ENCODE results near the gene ZNF177.
"Not testable (repeated sequence)": the region's sequence is repeated elsewhere in the genome, so short reads cannot be mapped to it uniquely, and the experiment has no call there.

The ZNF177 gene

DNA sequence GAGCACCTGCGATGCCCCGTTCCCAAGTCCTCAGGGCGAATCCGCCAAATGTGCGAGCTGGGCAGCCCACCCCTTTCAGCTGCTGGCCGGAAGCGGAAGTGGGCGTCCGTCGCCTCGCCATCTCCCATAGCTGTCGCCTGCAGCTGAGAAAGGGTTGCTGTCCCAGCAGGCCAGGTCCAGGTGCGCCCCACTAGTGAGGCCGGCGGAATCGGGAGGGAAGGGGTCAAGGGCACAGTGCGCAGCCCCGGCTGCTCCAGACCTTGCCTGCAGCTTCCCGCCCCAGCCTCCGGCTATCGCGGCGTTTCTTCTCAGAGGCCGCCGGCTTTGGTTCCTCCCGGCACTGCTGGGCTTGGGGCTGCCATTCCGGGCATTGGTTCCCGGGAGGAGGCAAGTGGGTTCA is at the start of gene ZNF177:
Gene ZNF177 (plus strand): TSS at position 109 of the 400 bp plus-strand sequence. CDS start 15,299 bp downstream, outside the sequence.
- DNase-seq, result peak; percentile 74

DNA sequence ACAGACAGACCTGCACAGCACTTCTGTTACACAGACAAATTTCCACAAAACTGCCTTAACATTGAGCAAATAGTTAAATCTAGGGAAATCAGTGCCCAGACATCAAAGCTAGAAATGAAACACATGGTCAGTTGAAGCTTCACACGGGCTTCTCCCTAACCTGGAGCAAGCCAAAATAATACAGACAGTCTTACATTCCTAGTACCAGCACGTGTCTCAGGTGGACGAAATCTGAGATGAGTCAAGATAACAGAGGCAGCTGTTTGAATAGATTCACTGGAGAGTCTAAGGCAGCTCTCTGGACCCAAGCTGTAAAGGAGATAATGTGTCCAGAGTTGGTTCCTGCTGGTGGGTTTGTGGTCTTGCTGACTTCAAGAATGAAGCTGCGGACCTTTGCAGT is 49.1 kb upstream of the ZNF177 start:
- no peak for DNase-seq

- DNase-seq, result no peak
Measured at GRCh38 chr19:9321338-9321737, 41.5 kb upstream of the ZNF177 start.

- not testable (repeated sequence) for DNase-seq
Measured at GRCh38 chr19:9321756-9322155, 41.1 kb upstream of the ZNF177 start.

DNA sequence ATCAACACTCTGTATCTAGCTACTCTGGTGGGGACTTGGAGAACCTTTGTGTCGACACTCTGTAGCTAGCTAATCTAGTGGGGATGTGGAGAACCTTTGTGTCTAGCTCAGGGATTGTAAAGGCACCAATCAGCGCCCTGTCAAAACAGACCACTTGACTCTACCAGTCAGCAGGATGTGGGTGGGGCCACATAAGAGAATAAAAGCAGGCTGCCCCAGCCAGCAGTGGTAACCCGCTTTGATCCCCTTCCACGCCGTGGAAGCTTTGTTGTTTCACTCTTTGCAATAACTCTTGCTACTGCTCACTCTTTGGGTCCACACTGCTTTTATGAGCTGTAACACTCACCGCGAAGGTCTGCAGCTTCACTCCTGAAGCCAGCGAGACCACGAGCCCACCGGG is 40.6 kb upstream of the ZNF177 start:
- not testable (repeated sequence) for DNase-seq

- peak; percentile 77 for DNase-seq
Measured at GRCh38 chr19:9323557-9323918, 39.3 kb upstream of the ZNF177 start.

DNA sequence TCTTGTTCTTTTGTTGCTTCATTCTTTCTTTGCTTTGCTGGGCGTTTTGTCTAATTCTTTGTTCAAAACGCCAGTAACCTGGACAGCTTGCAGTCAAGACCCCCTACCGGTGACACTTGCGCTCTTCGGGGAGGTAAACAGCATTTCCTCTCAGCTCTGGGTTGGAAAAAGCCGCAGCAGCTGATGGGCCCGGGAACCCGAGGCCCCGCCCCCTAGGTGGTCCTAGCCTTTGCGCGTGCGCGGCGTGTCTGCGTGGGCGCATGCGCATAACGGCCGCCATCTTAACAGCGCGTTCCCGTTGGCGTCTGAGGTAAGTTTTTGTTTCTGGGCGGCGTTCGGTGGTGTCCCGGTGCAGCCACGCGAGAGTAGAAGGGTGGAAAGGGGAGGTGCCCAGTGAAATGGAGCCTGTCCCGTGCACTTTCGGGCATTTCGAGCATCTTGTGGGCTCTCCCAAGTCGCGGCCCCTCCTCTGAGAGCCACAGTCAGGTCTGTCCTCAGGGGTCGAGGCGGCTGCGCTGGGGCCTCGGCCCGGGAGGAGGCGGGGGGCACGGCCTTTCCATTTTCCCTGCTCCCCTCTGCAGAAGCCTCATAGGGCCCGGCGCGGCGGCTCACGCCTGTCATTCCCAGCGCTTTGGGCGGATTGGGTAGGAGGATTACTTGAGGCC is 38.8 kb upstream of the ZNF177 start, which contains the start of gene ZNF559:
Gene ZNF559 (plus strand): TSS at position 261 of the 665 bp plus-strand sequence. CDS start 14,371 bp downstream, outside the sequence.
- peak; percentile 93 for DNase-seq

- DNase-seq, result no peak
Measured at GRCh38 chr19:9324584-9324962, 38.2 kb upstream of the ZNF177 start.

GRCh38 chr19:9329999-9330398 is 32.8 kb upstream of the ZNF177 start:
- no peak for DNase-seq

DNA sequence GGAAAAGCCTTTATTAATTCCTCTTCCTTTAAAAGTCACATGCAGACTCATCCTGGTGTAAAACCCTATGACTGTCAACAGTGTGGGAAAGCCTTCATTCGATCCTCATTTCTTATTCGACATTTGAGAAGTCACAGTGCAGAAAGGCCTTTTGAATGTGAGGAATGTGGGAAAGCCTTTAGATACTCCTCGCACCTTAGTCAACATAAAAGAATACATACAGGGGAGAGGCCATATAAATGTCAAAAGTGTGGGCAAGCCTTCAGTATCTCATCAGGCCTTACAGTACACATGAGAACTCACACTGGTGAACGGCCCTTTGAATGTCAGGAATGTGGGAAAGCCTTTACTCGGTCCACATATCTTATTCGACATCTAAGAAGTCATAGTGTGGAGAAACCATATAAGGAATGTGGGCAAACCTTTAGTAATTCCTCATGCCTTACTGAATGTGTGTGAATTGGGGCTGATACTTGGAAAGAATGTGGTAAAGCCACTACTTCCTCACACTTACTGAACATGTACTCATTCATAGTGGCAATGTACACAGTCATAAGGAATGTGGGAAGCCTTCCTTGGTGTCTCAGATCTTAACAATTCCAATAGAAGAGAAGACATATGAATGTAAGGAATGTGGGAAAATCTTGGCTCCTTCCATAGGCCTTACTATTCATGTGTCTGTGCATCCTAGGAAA is 20.1 kb upstream of the ZNF177 start:
- no peak for DNase-seq

GRCh38 chr19:9345005-9345404 is 17.8 kb upstream of the ZNF177 start:
- no peak for DNase-seq

DNA sequence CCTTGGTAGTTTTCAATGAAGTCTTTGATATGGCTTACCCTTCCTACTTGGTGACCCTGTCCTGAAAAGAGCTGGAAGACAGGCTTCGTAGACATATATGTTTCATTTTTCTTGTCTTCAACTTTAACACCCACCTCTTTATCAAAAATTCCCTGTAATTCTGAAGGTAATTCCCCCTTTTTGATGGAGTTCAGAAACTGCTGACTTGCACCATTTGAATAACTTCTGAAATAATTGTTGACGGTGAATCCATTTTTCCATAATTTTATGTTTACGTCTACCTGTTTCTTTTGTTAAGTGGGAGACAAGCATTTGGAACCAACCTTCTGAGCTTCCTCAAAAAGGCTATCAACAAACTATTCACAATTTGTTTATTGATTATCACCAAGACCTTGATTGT is 14.6 kb upstream of the ZNF177 start:
- DNase-seq, result no peak

- no peak for DNase-seq
Measured at GRCh38 chr19:9348671-9349070, 14.1 kb upstream of the ZNF177 start.

DNA sequence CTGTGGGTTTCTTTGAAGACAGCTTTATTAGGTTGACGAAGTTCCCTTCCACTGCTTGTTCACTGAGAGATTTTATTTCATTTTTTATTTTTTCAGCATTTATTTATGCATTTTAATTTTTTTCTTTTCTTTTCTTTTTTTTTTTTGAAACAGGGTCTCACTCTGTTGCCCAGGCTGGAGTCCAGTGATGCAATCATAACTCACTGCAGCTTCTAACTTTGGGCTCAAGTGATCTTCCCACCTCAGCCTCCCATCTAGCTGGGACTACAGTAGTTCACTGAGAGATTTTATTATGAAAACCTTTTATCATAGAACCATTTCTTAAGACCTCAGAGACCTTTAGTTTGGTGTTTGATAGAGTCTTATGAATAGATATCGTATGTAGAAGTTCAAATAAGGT is 10.3 kb upstream of the ZNF177 start:
- DNase-seq, result no peak

- DNase-seq, result no peak
Measured at GRCh38 chr19:9353011-9353410, 9.8 kb upstream of the ZNF177 start.

DNA sequence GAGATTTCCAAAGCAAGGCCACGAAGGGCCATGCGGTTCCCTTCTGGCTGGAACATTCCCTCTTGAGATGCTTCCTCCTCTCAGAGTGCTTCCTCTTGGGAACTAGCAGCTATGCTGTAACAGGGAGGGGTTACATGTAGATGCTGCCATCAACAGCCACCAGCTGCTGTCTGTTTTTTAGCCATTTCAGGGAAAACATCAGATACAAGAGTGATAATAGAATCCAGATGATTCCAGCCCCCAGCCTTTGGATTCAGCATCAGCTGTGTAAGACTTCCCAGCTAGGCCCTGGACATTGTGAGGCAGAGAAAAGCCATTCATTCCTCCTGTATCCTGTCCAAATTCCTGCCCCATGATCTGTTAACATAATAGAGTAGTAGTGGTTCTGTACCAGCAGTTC is 8.2 kb upstream of the ZNF177 start:
- no peak for DNase-seq

GRCh38 chr19:9370738-9371619 is 8.2 kb downstream of the ZNF177 start:
- DNase-seq, result no peak

GRCh38 chr19:9381361-9381785 is 18.6 kb downstream of the ZNF177 start:
- no peak for DNase-seq

- peak; percentile 94 for DNase-seq
Measured at GRCh38 chr19:9406798-9407352, 44.1 kb downstream of the ZNF177 start.

- no peak for DNase-seq
Measured at GRCh38 chr19:9407827-9408226, 45.0 kb downstream of the ZNF177 start.

DNA sequence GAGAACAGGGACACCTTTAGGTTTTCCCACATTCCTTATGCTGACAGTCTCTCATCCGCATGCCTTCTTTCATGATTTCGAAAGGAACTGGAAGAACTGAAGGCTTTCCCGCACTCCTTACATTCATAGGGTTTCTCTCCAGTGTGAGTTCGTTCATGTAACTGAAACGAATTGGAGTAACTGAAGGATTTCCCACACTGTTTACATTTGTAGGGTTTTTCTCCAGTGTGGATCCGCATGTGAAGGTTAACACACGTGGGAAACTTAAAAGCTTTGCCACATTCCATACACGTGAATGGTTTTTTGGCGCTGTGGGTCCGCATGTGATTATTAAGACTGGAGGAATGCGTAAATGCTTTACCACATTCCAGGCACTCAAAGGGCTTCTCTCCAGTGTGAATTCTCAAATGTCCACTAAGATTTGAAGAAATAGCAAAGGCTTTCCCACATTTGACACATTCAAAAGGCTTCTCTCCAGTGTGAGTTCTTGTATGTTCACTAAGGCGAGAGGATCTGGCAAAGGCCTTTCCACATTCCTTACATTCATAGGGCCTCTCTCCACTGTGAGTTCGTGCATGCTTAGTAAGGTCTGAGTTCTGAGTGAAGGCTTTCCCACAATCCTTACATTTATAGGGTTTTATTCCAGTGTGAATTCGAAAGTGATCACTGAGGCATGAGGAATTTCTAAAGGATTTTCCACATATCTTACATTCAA is 50.6 kb downstream of the ZNF177 start:
- no peak for DNase-seq

GRCh38 chr19:9427941-9428340 is 65.1 kb downstream of the ZNF177 start:
- no peak for DNase-seq

- DNase-seq, result no peak
Measured at GRCh38 chr19:9430444-9430843, 67.6 kb downstream of the ZNF177 start.

Measured in NCI-H82 (cell line).